NCI-H226 (cell line): Measurements from ENCODE around the gene ACER1.
A peak's percentile ranks its signal among the peaks of the same experiment; 100 is the strongest.
"Not testable (repeated sequence)": the region's sequence is repeated elsewhere in the genome, so short reads cannot be mapped to it uniquely, and the experiment has no call there.

ENCODE experiments used
- DNase-seq: peaks from one replicate; pipeline ENCODE4 v3.0.0-alpha.2; 2015

The ACER1 gene

GRCh38 chr19:6355321-6356040 lies 22.1 kb upstream of the ACER1 start:
- DNase-seq = not testable (repeated sequence)

- DNase-seq = no peak
Observed at GRCh38 chr19:6354098-6354674, 20.8 kb upstream of the ACER1 start.

GRCh38 chr19:6352381-6353165 lies 19.2 kb upstream of the ACER1 start:
- DNase-seq = no peak

DNA sequence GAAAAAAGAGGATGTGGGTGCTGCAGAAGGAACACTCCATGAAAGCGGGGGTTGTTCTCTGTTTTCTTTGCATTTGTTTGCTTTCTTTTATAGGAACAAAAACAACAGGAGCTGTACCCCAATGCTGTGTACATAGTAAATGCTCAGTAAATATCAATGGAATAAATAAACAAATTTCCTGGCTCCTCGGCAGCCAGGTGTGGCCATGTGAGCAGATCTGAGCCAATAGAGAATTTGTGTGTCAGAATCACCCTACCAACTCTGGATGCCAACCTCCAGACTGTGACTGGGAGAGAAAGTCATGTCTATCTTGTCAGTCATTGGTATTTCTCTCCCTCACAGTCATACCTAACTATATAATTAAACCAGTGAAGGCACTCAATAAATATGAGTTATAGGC lies 17.3 kb upstream of the ACER1 start:
- no peak for DNase-seq

DNA sequence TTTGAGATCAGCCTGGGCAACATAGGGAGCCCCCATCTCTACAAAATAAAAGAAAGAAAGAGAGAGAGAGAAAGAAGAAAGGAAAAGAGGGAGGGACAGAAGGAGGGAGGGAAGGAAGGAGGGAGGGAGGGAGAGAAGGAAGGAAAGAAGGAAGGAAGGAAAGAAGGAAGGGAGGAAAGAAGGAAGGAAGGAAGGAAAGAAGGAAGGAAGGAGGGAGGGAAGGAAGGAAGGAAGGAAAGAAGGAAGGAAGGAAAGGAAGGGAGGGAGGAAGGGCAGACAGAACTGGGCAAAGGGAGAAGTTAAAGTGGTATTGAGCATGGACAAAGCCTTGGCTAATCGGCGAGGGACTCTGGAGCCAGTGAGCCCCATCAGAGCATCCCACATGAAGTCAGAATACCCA lies 15.9 kb upstream of the ACER1 start:
- not testable (repeated sequence) for DNase-seq

GRCh38 chr19:6343462-6343861 lies 10.1 kb upstream of the ACER1 start:
- DNase-seq = no peak

DNA sequence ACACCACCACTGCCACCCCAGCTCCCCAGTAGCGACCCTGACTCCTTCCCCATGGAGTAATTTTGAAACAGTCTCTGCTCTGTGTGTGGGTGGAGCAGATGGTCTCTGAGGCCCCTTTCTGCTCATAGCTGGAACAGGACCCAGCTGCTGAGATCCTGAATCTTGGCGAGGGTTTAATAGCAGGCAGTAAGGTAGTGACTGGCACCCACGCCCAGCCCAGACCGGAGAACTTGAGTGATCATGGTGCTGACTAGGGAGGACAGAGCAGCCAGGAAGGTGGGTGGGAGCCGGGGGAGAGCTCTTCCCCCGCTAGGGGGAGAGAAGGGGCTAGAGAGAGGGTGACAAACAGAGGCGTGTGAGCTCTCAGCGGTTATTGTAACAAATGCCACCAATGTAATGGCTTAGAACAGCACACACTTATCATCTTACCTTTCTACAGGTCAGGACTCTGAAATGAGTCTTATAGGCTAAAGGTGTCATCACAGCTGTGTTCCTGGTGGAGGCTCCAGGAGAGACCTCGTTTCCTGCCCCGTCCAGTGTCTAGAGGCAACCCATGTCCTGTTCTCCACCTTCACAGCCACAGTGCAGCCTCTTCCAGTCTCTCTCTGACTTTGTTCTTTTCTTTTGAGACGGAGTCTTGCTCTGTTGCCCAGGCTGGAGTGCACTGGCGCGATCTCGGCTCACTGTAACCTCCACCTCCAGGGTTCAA lies 7.2 kb upstream of the ACER1 start:
- DNase-seq = no peak

DNA sequence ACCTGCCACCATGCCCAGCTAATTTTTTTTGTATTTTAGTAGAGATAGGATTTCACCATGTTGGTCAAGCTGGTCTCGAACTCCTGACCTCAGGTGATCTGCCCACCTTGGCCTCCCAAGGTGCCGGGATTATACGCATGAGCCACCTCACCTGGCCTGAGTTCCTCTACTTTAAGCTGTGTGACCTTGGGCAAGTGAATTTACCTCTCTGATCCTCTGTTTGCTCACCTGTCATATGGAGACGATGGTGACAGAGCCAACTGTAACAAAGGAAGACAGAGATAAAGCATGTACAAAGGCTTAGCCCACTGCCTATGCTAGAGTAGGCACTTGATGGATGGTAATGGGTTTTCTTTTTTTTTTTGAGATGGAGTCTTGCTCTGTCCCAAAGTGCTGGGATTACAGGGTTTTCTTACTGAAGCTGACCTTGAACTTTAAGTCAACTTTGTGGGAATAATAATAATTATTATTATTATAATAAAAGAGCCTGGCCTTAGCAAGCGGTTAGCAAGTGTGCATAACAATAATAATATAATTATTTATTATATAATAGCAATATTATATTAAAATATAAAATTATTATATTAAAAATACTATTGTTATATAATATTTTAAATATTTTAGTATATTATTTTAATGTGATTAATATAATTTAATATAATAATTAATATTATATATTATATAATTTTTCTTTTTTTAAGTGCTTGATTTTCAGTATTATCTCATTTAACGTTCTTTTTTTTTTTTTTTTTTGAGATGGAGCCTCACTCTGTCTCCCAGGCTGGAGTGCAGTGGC lies 1.3 kb upstream of the ACER1 start:
- no peak for DNase-seq

GRCh38 chr19:6326815-6327214 lies 6.6 kb downstream of the ACER1 start:
- no peak for DNase-seq

- no peak for DNase-seq
Observed at GRCh38 chr19:6325614-6326013, 7.8 kb downstream of the ACER1 start.

DNA sequence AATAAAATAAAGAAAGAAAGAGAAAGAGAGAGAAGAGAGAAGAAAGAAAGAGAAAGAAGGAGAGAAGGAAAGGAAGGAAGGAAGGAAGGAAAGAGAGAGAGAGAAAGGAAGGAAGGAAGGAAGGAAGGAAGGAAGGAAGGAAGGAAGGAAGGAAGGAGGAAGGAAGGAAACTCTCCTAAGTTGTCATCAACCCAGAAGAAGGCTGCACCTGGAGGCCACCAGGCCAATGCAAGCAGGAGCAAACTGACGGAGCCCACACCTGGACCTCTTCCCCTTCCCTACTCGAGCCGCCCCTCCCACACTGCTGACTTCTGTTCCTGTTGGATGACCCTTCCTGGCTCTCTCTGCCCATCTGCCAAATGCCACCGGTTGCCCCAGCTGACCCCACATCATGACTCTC lies 8.7 kb downstream of the ACER1 start:
- no peak for DNase-seq

DNA sequence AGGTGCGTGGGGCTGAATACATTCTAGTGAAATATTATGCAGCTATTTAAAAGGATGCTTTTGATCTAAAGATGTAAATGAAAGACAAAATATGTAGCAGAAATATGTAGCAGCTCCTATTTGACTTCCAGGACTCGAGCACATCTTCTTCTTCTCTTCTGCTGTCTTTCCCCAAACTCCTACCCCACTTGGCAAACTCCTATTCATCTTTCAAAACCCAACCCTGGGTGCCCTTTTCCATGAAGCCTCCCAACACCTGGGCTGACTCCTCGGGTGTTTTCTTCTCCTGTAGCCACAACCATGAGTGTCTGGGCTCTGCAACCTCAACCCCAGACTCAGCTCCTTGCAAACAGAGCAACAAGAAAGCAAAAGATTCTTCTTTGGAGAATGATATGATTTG lies 11.1 kb downstream of the ACER1 start:
- DNase-seq = no peak

DNA sequence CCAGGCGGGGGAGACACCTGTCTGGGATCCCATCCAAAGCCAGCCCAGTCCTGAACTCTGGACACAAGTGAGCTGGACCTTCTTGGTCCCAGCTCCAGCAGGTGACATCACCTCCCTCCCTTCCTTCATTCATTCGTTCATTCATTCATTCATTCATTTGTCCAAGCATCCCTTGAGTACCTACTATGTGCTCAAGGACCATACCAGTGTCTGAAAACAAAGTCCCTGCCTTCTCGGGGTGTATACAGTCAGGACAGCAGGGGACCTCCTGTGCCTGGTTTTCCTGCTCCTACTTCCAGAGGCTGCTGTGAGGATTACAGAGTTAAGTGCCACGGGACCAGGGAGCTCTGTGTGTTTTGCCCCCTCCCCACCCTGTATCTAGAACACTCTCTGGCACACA lies 14.0 kb downstream of the ACER1 start:
- DNase-seq = no peak

DNA sequence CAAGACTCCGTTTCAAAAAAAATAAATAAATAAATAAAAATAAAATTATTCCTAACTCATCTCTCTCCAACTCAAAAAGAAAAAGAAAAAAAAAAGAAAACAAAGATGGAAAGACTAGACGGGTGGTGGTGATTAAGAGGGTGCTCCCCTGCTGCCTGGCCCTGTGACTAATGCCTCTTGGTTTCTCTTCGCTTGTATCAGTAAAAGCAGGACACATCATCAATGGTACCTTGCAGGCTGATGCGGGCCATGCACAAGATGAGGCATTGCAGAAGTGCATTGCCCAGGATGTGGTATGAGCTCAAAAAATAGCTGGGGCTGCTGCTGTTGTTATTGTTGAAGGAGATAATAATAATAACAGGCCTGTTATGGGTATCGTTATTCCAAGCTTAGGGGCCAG lies 14.6 kb downstream of the ACER1 start:
- peak; percentile 47 for DNase-seq

GRCh38 chr19:6315646-6316045 lies 17.8 kb downstream of the ACER1 start:
- DNase-seq = not testable (repeated sequence)

DNA sequence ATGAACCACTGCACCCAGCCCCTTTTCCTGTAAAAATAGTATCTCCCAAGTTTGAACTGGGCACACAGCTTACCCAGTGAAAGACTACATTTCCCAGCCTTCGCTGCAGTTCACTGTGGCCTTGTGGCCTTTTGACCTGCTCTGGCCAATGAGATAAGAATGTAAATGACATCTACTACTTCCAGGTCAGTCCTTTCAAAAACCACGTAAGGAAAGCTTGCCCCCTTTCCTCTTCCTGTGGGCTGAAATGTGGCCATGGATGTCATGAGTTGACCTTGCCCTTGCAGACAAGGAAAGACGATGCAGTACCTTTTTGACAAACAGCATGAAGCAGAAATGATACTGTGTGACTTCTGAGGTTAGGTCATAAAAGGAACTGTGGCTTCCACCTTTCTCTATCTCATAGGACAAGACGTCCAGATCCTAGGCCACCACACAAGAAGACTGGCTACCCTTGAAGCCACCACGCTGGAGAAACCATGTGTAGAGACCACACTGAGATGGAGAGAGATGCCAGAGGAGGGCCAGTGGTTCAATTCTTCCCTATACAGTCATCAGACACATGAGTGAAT lies 19.9 kb downstream of the ACER1 start:
- DNase-seq = no peak

DNA sequence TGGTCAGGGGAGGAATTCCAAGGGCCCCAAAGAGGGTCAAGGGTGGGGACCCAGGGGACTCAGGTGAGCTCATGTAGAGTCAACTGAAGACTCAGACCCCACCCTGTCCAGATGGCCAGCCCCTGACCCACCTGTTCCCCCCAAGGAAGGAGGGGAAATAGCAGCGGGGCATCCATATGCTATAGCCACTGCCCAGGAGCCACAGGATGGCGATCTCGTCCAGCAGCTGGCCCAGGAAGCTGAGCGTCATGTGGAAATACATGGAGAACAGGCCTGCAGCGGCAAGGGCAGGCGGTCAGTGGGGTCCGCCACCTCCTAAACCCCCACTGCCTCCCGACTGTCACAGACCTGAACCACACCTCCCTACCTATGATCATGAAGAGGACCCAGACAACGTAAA lies 21.4 kb downstream of the ACER1 start:
- DNase-seq = no peak

DNA sequence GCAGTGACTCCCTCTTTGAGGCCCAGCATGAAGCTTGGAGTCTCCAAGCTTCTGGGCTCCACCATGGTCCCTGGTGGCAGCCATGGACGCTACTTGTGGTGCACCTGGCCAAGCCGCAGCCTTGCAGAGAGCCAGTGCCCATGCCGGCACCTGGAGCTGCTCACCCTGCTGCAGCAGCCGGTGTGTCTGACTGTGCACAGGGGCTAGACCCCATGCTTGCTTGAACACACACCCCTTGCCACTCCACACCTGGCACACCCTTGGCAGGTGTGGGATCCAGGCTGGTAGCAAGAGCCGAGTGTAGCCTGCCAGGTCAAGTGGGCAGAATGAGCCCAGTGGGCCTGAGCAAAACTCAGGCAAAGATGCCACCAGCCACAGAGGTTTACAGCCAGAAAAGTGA lies 35.0 kb downstream of the ACER1 start:
- no peak for DNase-seq

DNA sequence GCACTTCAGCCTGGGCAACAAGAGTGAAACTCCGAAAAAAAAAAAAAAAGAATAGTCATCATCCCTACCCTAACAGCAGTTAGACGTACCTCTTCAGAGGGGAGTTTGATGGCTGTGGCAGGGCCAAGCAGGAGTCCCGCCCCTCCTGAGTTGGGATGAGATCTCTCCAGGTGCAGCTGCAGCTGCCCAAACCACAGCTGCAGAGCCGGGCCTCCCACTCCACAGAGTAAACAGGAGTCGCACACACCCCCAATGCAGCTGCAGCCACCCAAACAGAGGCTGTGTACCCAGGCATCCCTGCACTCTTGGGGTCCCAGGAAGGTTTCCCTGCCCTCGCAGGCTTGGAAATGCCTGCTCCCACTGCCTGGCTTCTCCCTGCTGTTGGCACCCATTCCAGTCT lies 36.2 kb downstream of the ACER1 start:
- no peak for DNase-seq

DNA sequence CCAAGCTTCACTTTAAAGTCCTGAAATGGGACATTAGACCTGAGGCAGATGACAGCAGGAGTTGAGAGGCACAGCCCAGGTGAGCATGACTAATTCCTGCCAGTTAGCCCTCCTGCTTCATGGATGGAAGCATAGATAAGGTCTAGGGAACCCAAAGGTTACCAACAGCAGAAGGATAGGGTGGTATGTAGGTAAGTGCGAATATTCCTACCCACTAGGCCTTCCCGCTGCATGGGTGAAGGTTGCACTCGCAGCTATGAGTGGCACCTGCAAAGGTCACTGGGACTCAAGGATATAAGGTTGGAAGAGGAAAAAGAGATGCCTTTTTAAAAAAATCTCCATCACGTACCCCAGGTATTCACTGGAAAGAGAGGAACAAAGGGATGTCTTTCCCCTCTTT lies 41.4 kb downstream of the ACER1 start:
- DNase-seq = no peak

DNA sequence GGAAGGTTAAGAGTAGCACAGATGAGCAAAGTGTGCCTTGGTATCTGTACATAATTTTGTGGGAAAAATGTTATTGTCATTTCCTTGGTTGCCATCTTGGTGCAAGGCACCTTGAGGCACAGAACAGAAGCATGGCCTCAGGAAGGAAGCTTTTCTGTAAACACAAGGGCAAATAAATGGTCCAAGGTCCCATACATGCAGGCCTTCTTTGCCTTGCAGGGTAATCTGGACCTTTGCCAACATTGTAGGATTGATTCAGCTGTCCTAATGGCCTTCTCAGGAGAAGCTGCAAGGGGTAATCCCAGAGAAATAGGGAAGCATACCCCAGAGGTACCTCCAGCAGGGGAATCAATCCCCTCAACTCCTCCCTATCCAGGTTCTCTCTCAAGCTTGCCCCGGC lies 44.7 kb downstream of the ACER1 start:
- DNase-seq = no peak

DNA sequence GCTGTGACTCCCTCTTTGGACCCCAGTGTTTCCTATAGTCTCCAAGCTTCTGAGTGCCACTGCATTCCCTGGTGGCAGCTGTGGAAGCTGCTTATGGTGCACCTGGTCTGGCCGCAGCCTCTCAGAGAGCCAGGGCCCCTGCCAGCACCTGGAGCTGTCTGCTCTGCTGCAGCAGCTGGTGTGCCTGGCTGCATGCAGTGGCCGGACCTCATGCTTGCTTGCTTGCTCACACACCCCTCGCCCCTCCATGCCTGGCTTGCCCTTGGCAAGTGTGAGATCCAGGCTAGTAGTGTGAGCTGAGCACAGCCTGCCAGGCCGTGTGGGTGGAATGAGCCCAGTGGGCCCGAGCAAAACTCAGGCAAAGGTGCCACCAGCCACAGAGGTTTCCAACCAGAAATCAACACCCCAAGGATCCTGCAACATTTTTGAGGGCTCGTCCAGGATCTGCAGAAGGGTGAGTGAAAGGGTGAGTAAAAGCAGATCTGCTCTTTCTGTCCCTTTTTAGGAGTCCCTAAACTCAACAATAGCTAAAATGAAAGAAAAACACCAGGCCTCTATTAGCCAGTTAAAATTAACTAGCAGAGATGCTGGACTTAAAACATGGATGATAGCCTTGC lies 46.0 kb downstream of the ACER1 start:
- no peak for DNase-seq
